HepG2 (cell line): ENCODE results near the gene AFAP1. TPM values are rescaled to one million over a fixed set of nuclear protein-coding genes. Genes with fewer than 3 reads are reported as not detected.

Experiments used
- ATAC-seq: fragments of 200-7000 bp; cut with Tn5 transposase; 3 replicates; pipeline ENCODE4 v1.9.1; 2020; ENCODE audit warnings: mild to moderate bottlenecking, moderate library complexity
- BruUV-seq: library from RNA; stranded (reverse); fragments of 400-500 nt; replicated peaks from 2 replicates; lab custom pipeline; 2021; lab: Mats Ljungman, UMichigan
- CTCF ChIA-PET: fragments of 300-600 bp; formaldehyde crosslinking; extraction: SDS; loops from one replicate; lab custom pipeline; 2021; ENCODE audit warnings: low total read pairs, inconsistent platforms, low intra/inter-chr PET ratio; lab: Yijun Ruan, JAX
- POLR2A ChIA-PET: fragments of 350-600 bp; sonication (Branson Sonifier 250); formaldehyde crosslinking; loops from one replicate; lab custom pipeline; 2020; ENCODE audit warnings: antibody characterized with exemption, inconsistent platforms; lab: Yijun Ruan, JAX
- DNase-seq: peaks from one replicate; pipeline ENCODE4 v3.0.0-alpha.2; 2015; ENCODE audit warnings: low spot score
- FAIRE-seq: peaks from 3 replicates; lab custom pipeline; 2011; peaks lifted over from hg19 to GRCh38; lab: Jason Lieb, UNC
- H2AFZ ChIP-seq: one replicate; pipeline ENCODE4 v1.6.1; 2011; ENCODE audit warnings: low read length, inconsistent platforms
- H3K27ac ChIP-seq: fragments of 300-600 bp; 3 replicates; pipeline ENCODE4 v1.8.0; 2011; ENCODE audit warnings: mixed run types, mild to moderate bottlenecking, mixed read lengths, low read length, inconsistent platforms; ENCODE audit not compliant: insufficient read depth; ENCODE audit errors: extremely low read length
- H3K27me3 ChIP-seq, 2 experiments: fragments of 200-600 bp in 1 of 2; 2 replicates in 1 of 2; 3 replicates in 1 of 2; pipeline versions ENCODE4 v1.6.0 to v1.8.0; 2011; ENCODE audit warnings: low read length in 2 of 2, mild to moderate bottlenecking in 2 of 2, moderate library complexity in 2 of 2, inconsistent platforms in 1 of 2; ENCODE audit not compliant: insufficient read depth in 2 of 2, control insufficient read depth in 1 of 2
- H3K36me3 ChIP-seq, 2 experiments: fragments of 200-600 bp in 1 of 2; replicated peaks in 1 of 2; 2 replicates in 1 of 2; 3 replicates in 1 of 2; pipeline versions ENCODE4 v1.5.1 to v1.8.0; 2011; ENCODE audit warnings: low read length in 2 of 2, inconsistent platforms in 1 of 2; ENCODE audit not compliant: insufficient read depth in 2 of 2, control insufficient read depth in 1 of 2
- H3K4me1 ChIP-seq: 2 replicates; pipeline ENCODE4 v1.5.1; 2012; ENCODE audit warnings: low read length, inconsistent platforms; ENCODE audit not compliant: insufficient read depth
- H3K4me2 ChIP-seq: 2 replicates; pipeline ENCODE4 v1.6.0; 2011; ENCODE audit warnings: low read depth, low read length, inconsistent platforms
- H3K4me3 ChIP-seq, 3 experiments: fragments of 200-600 bp in 1 of 3; sonication (generic), shearing (Covaris generic) in 1 of 3; replicated peaks in 1 of 3; 2 replicates each; pipeline ENCODE4 v1.5.1; 2011 to 2016; ENCODE audit warnings: low read length in 3 of 3, inconsistent platforms in 2 of 3, low read depth in 2 of 3, mild to moderate bottlenecking in 2 of 3, control low read depth in 1 of 3, mixed read lengths in 1 of 3; ENCODE audit not compliant: insufficient read depth in 1 of 3
- H3K79me2 ChIP-seq: one replicate; pipeline ENCODE4 v1.6.1; 2011; ENCODE audit warnings: low read length, inconsistent platforms; ENCODE audit not compliant: insufficient read depth
- H3K9ac ChIP-seq: 2 replicates; pipeline ENCODE4 v1.6.0; 2011; ENCODE audit warnings: mild to moderate bottlenecking, low read depth, low read length, inconsistent platforms; ENCODE audit not compliant: insufficient read depth
- H3K9me3 ChIP-seq: 2 replicates; pipeline ENCODE4 v1.5.1; 2012; ENCODE audit warnings: mild to moderate bottlenecking, low read length
- H4K20me1 ChIP-seq: 2 replicates; pipeline ENCODE4 v1.6.0; 2011; ENCODE audit warnings: inconsistent platforms, mild to moderate bottlenecking, low read length, moderate library complexity; ENCODE audit not compliant: insufficient read depth
- FOXA1 ChIP-seq, 2 experiments: fragments of 450-650 bp in 1 of 2; sonication (generic) in 1 of 2; formaldehyde crosslinking in 1 of 2; IDR thresholded peaks; 2 replicates each; pipeline versions ENCODE4 v1.4.0 to v1.6.1; 2016 to 2020; ENCODE audit warnings: missing genetic modification reagents in 1 of 2
- MAFF ChIP-seq: IDR thresholded peaks from 2 replicates; pipeline ENCODE4 v1.6.1; 2011; ENCODE audit warnings: low read depth, low read length, improper control_type of control experiment
- NR2F6 ChIP-seq, 2 experiments: IDR thresholded peaks; 2 replicates each; pipeline ENCODE4 v1.6.1; 2016; ENCODE audit warnings: antibody characterized with exemption in 1 of 2, mild to moderate bottlenecking in 1 of 2
- ZNF331 ChIP-seq: sonication (generic); formaldehyde crosslinking; IDR thresholded peaks from 2 replicates; pipeline ENCODE4 v1.4.0; 2020; ENCODE audit warnings: missing genetic modification reagents
- ZNF629 ChIP-seq: sonication (generic); formaldehyde crosslinking; conservative IDR thresholded peaks from 2 replicates; pipeline ENCODE4 v1.5.0; 2020; ENCODE audit warnings: missing genetic modification reagents
- WGBS: methylation state at CpG from one replicate; pipeline ENCODE4 v1.1.6; 2017; ENCODE audit warnings: low lambda C conversion rate; 5-methylcytosine and 5-hydroxymethylcytosine counted together
- in situ Hi-C: cut with HindIII; loops from 2 replicates; pipeline ENCODE4 v1.10.0; 2017; ENCODE audit warnings: low pct_unique_long_range_greater_than_20kb; ENCODE audit not compliant: extremely low pct_ligation_motif_present
- intact Hi-C: fragments of 100-400 bp; cut with micrococcal nuclease; formaldehyde crosslinking; loops from one replicate; pipeline ENCODE4 v1.10.0; 2022; ENCODE audit not compliant: unreplicated experiment
- polyA plus RNA-seq, 8 experiments: library from polyadenylated mRNA; depleted of rRNA in 3 of 8; stranded (reverse) in 7 of 8; unstranded in 1 of 8; fragments of >200 nt; fragmentation: Illumina TruSeq in 4 of 8; extraction: Trizol in 4 of 8; gene quantifications; 2 replicates each; pipeline versions ENCODE4 v1.2.1 to v1.2.3, GENCODE V29; 2011 to 2016; ENCODE audit warnings: low read depth in 4 of 8, missing spikeins in 1 of 8, mixed read lengths in 1 of 8; ENCODE audit not compliant: insufficient read depth in 1 of 8
- total RNA-seq, 5 experiments: library from RNA; depleted of rRNA; stranded (reverse); fragments of >200 nt; fragmentation: Illumina TruSeq; extraction: Trizol; gene quantifications; 2 replicates each; pipeline ENCODE4 v1.2.3, GENCODE V29; 2016; ENCODE audit warnings: low read depth in 1 of 5
- TF ChIP-seq, protein P1 (sequence below): sonication (generic); formaldehyde crosslinking; IDR thresholded peaks from 2 replicates; pipeline ENCODE4 v1.4.0; 2020; ENCODE audit warnings: missing genetic modification reagents, borderline replicate concordance
- TF ChIP-seq, protein P2 (sequence below): sonication (generic); formaldehyde crosslinking; conservative IDR thresholded peaks from 2 replicates; pipeline ENCODE4 v1.8.1; 2023; ENCODE audit warnings: missing genetic modification reagents
- TF ChIP-seq, protein P3 (sequence below): sonication (generic); formaldehyde crosslinking; conservative IDR thresholded peaks from 2 replicates; pipeline ENCODE4 v1.8.0; 2022; ENCODE audit warnings: mild to moderate bottlenecking, moderate library complexity, missing genetic modification reagents

Gene AFAP1
- total and polyA plus RNA-seq, 2 of the 13 experiments (the other 11 are each of a cell fraction or from before 2014, with no cell fraction given): 2.5 TPM

DNA sequence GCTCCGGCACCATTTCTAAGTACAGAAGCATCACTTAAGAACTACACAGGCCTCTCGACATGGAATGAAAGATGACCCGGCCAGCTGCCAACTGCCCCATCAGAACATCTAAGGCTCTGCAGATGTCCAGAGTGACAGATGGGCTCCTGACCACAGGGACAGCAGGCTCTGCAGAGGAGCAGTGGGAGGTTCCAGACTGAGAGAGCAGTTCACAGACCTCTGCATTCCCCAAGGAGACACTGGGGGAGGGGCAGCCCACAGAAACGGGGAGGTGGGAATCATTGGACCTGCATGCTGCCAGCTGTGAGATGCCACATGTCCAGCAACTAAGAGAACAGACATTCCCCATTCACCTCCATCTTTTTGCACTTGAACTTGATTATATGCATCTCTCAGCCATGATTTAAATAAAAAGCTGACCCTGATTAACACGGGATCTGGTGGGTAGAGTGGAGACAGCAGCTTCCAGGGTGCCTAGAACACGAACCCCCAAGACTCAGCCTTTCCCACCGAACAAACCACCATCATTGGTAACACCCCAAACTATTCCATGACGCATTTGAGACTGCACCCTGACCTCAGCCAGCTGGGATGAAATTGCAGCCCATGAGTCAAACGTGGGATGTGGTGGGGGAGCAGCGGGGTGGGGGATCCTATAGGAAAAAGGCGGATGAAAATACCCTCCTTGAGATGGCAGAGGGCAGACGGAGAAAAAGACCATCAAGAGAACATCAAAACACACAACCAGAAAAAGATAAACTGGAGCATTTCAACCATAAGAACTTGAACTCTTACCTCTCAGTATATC, 47.2 kb downstream of the AFAP1 start (continued):
- TF ChIP-seq, protein P1, sequence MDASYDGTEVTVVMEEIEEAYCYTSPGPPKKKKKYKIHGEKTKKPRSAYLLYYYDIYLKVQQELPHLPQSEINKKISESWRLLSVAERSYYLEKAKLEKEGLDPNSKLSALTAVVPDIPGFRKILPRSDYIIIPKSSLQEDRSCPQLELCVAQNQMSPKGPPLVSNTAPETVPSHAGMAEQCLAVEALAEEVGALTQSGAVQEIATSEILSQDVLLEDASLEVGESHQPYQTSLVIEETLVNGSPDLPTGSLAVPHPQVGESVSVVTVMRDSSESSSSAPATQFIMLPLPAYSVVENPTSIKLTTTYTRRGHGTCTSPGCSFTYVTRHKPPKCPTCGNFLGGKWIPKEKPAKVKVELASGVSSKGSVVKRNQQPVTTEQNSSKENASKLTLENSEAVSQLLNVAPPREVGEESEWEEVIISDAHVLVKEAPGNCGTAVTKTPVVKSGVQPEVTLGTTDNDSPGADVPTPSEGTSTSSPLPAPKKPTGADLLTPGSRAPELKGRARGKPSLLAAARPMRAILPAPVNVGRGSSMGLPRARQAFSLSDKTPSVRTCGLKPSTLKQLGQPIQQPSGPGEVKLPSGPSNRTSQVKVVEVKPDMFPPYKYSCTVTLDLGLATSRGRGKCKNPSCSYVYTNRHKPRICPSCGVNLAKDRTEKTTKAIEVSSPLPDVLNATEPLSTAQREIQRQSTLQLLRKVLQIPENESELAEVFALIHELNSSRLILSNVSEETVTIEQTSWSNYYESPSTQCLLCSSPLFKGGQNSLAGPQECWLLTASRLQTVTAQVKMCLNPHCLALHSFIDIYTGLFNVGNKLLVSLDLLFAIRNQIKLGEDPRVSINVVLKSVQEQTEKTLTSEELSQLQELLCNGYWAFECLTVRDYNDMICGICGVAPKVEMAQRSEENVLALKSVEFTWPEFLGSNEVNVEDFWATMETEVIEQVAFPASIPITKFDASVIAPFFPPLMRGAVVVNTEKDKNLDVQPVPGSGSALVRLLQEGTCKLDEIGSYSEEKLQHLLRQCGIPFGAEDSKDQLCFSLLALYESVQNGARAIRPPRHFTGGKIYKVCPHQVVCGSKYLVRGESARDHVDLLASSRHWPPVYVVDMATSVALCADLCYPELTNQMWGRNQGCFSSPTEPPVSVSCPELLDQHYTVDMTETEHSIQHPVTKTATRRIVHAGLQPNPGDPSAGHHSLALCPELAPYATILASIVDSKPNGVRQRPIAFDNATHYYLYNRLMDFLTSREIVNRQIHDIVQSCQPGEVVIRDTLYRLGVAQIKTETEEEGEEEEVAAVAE (CRISPR knock-in tag): no peak
- TF ChIP-seq, protein P2, sequence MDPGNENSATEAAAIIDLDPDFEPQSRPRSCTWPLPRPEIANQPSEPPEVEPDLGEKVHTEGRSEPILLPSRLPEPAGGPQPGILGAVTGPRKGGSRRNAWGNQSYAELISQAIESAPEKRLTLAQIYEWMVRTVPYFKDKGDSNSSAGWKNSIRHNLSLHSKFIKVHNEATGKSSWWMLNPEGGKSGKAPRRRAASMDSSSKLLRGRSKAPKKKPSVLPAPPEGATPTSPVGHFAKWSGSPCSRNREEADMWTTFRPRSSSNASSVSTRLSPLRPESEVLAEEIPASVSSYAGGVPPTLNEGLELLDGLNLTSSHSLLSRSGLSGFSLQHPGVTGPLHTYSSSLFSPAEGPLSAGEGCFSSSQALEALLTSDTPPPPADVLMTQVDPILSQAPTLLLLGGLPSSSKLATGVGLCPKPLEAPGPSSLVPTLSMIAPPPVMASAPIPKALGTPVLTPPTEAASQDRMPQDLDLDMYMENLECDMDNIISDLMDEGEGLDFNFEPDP (CRISPR knock-in tag): no peak

DNA sequence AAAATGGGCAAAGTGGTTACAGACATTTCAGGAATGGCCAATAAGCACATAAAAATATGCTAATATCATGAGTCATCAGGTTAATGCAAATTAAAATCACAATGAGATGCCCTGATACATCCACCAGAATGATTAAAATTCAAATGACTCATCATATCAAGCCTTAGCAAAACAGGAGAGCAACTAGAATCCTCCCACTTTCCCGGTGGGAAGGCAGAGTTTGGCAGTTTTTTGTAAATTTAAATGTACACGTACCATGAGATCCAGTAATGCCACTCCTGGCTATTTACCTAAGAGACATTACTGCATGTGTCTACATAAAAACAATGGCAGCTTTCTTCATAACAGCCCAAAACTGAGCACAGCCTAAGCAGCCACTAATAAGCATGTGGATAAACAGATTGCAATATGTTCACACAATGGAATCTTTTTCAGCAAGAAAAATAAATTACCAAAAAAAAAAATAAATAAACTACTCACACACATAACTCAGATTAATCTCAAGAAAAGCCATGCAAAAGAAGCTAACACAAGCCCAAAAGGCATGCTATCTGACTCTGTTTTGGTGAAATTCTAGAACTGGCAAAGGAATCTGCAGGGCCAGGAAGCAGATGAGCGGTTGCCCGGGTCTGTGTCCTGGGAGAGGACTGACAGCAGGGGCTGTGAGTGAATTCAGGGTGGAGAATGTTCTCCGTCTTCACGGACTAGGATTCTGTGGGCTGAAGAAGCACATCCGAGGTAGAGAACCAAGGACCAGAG, 48.8 kb downstream of the AFAP1 start:
- Histone ChIP-seq H3K4me3 (no peak overlapping the region), H3K4me2 (peak overlapping the region; percentile 49), H3K9ac (no peak overlapping the region), H3K9me3 (0 out of 2 replicates have a peak, but pooled peaks cover 4% of the 10 kb centered on the region), H3K36me3 (no peaks in the 10 kb centered on the region)
- intact Hi-C loops: no loop called here
- DNase-seq (peak; percentile 56), ATAC-seq (peak; percentile 30; the same call in 1 of the 3 replicates)
- no TSS peak for BruUV-seq
- 48% methylated on average over 7 of the region's 7 CpGs for WGBS
- in situ Hi-C loops: no loop called here
- no peak for TF ChIP-seq NR2F6 (IDR thresholded peaks at IDR 0.05)
- TF ChIP-seq NR2F6 (CRISPR knock-in tag; IDR thresholded peaks at IDR 0.05): no peak
- 0 out of 2 replicates have a peak, but pooled peaks have one; percentile 19 for TF ChIP-seq ZNF629
- TF ChIP-seq ZNF331 (CRISPR knock-in tag): peak; percentile 85; the same call in 1 of the 2 replicates
- TF ChIP-seq FOXA1 (IDR thresholded peaks at IDR 0.05): no peak
- 0 out of 2 replicates have a peak, but pooled peaks have one; percentile 53 for TF ChIP-seq FOXA1 (CRISPR knock-in tag; IDR thresholded peaks at IDR 0.05)
- TF ChIP-seq MAFF: 0 out of 2 replicates have a peak, but pooled peaks have one; percentile 5
- TF ChIP-seq, protein P3, sequence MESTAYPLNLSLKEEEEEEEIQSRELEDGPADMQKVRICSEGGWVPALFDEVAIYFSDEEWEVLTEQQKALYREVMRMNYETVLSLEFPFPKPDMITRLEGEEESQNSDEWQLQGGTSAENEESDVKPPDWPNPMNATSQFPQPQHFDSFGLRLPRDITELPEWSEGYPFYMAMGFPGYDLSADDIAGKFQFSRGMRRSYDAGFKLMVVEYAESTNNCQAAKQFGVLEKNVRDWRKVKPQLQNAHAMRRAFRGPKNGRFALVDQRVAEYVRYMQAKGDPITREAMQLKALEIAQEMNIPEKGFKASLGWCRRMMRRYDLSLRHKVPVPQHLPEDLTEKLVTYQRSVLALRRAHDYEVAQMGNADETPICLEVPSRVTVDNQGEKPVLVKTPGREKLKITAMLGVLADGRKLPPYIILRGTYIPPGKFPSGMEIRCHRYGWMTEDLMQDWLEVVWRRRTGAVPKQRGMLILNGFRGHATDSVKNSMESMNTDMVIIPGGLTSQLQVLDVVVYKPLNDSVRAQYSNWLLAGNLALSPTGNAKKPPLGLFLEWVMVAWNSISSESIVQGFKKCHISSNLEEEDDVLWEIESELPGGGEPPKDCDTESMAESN: no peak
- TF ChIP-seq, all 625 proteins: peak for 4
- H3K4me1 ChIP-seq: peaks cover 43% of the 10 kb centered on the region
- H3K27ac ChIP-seq: peak overlapping the region; percentile 44
- H3K27me3 ChIP-seq: no peaks in the 10 kb centered on the region
- ChIA-PET CTCF (no interaction called here), POLR2A (interaction anchor here (1.3 kb wide), 1 partner anchor 15 kb away, joined by 6 read pairs; no protein-coding TSS in a partner anchor)
- H3K79me2 ChIP-seq: no peaks in the 10 kb centered on the region
- H2AFZ ChIP-seq: no peak overlapping the region
- peaks cover 3% of the 10 kb centered on the region; the same call in 1 of the 2 replicates for H4K20me1 ChIP-seq
- no peak for FAIRE-seq
